Stimulated activated naive CD8-positive, alpha-beta T cell treated with anti-CD3 and anti-CD28 coated beads, Interleukin-15, Interleukin-2, amounts not matched to agents 100 U/mL and 50 U/mL, for 24 hours (primary cell): ENCODE data around the gene LTV1.
"Not testable (repeated sequence)": the region's sequence is repeated elsewhere in the genome, so short reads cannot be mapped to it uniquely, and the experiment has no call there.

Source experiments
- ATAC-seq: fragments of 150-1000 bp; cut with Tn5 transposase; one replicate; pipeline ENCODE4 v1.10.0; 2021
- DNase-seq: peaks from one replicate; pipeline ENCODE4 v3.0.0; 2021

The LTV1 gene

GRCh38 chr6:143843677-143843999, 500 bp downstream of the LTV1 start:
- no peak for ATAC-seq

GRCh38 chr6:143844006-143844405, 868 bp downstream of the LTV1 start:
- no peak for ATAC-seq
- DNase-seq: no peak

More at GRCh38 chr6:143843677-143843999, 500 bp downstream of the LTV1 start:
- no peak for DNase-seq

GRCh38 chr6:143845033-143845432, 1.9 kb downstream of the LTV1 start:
- DNase-seq (no peak), ATAC-seq (no peak)

GRCh38 chr6:143851706-143852105, 8.6 kb downstream of the LTV1 start:
- ATAC-seq, DNase-seq: not testable (repeated sequence)

GRCh38 chr6:143855057-143855456, 11.9 kb downstream of the LTV1 start:
- not testable (repeated sequence) for ATAC-seq, DNase-seq

- ATAC-seq, DNase-seq: not testable (repeated sequence)
Measured at GRCh38 chr6:143856762-143857161, 13.6 kb downstream of the LTV1 start.

GRCh38 chr6:143857651-143858050, 14.5 kb downstream of the LTV1 start:
- no peak for DNase-seq
- peak; percentile 86 for ATAC-seq

- ATAC-seq: no peak
- no peak for DNase-seq
Measured at GRCh38 chr6:143859891-143860660, 16.9 kb downstream of the LTV1 start.

- DNase-seq (no peak), ATAC-seq (no peak)
Measured at GRCh38 chr6:143863771-143864170, 20.6 kb downstream of the LTV1 start.

- DNase-seq: no peak
- ATAC-seq: no peak
Measured at GRCh38 chr6:143864234-143864633, 21.1 kb downstream of the LTV1 start, which contains the start of gene ZC2HC1B. Gene ZC2HC1B (plus strand): TSS chr6:143864474. CDS start chr6:143864540, 66 bp downstream.

- ATAC-seq: no peak
- no peak for DNase-seq
Measured at GRCh38 chr6:143867236-143867635, 24.1 kb downstream of the LTV1 start.

GRCh38 chr6:143868808-143869207, 25.7 kb downstream of the LTV1 start:
- not testable (repeated sequence) for DNase-seq, ATAC-seq

- DNase-seq, ATAC-seq: not testable (repeated sequence)
Measured at GRCh38 chr6:143871202-143871730, 28.1 kb downstream of the LTV1 start.

GRCh38 chr6:143872201-143872600, 29.1 kb downstream of the LTV1 start:
- ATAC-seq (peak; percentile 89), DNase-seq (no peak)

- ATAC-seq: not testable (repeated sequence)
Measured at GRCh38 chr6:143873600-143873999, 30.5 kb downstream of the LTV1 start.

GRCh38 chr6:143874503-143874902, 31.4 kb downstream of the LTV1 start:
- not testable (repeated sequence) for DNase-seq, ATAC-seq

More at GRCh38 chr6:143873600-143873999, 30.5 kb downstream of the LTV1 start:
- not testable (repeated sequence) for DNase-seq

- DNase-seq (no peak), ATAC-seq (peak; percentile 36)
Measured at GRCh38 chr6:143877584-143878271, 34.6 kb downstream of the LTV1 start.

GRCh38 chr6:143878272-143878760, 35.2 kb downstream of the LTV1 start:
- no peak for ATAC-seq
- no peak for DNase-seq

- ATAC-seq (no peak), DNase-seq (no peak)
Measured at GRCh38 chr6:143880412-143880811, 37.3 kb downstream of the LTV1 start.

- ATAC-seq: no peak
- no peak for DNase-seq
Measured at GRCh38 chr6:143882401-143882930, 39.3 kb downstream of the LTV1 start.

- DNase-seq: no peak
- ATAC-seq: no peak
Measured at GRCh38 chr6:143884216-143884900, 41.2 kb downstream of the LTV1 start.

GRCh38 chr6:143885116-143885515, 42.0 kb downstream of the LTV1 start:
- no peak for DNase-seq
- peak; percentile 14 for ATAC-seq
